Gastrocnemius medialis (tissue), 4 donors: ENCODE measurements around the gene FBLN1.
"Not testable (repeated sequence)": the region's sequence is repeated elsewhere in the genome, so short reads cannot be mapped to it uniquely, and the experiment has no call there.

Experiments used
- POLR2A ChIP-seq, 2 donors: fragments of 450-650 bp; IDR thresholded peaks; one replicate each; pipeline ENCODE4 v1.6.1; 2017; ENCODE audit warnings: antibody characterized with exemption in 2 of 2, mild to moderate bottlenecking in 2 of 2, moderate library complexity in 2 of 2
- TF ChIP-seq, protein P1 (sequence below), 5 experiments: fragments of 450-650 bp in 3 of 5; fragments of 200-600 bp in 2 of 5; sonication (generic) in 2 of 5; IDR thresholded peaks in 4 of 5; conservative IDR thresholded peaks in 1 of 5; 1 replicate in 4 of 5; 2 replicates in 1 of 5; pipeline ENCODE4 v1.5.1; 2016 to 2019; ENCODE audit warnings: antibody characterized with exemption in 5 of 5, mild to moderate bottlenecking in 3 of 5, moderate library complexity in 3 of 5

DNA sequence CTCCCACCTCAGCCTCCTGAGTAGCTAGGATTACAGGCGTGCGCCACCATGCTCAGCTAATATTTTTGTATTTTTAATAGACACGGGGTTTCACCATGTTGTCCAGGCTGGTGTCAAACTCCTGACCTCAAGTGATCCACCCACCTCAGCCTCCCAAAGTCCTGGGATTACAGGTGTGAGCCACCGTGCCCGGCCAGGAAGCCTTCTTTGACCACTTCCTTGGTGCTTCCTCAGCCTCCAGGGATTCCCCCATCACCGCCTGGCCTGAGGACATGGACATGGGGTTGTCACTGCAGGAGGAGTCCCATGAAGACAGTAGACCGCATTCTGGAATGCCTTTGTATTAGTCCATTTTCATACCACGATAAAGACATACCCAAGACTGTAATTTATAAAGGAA lies 8.4 kb upstream of the FBLN1 start:
- TF ChIP-seq, protein P1, sequence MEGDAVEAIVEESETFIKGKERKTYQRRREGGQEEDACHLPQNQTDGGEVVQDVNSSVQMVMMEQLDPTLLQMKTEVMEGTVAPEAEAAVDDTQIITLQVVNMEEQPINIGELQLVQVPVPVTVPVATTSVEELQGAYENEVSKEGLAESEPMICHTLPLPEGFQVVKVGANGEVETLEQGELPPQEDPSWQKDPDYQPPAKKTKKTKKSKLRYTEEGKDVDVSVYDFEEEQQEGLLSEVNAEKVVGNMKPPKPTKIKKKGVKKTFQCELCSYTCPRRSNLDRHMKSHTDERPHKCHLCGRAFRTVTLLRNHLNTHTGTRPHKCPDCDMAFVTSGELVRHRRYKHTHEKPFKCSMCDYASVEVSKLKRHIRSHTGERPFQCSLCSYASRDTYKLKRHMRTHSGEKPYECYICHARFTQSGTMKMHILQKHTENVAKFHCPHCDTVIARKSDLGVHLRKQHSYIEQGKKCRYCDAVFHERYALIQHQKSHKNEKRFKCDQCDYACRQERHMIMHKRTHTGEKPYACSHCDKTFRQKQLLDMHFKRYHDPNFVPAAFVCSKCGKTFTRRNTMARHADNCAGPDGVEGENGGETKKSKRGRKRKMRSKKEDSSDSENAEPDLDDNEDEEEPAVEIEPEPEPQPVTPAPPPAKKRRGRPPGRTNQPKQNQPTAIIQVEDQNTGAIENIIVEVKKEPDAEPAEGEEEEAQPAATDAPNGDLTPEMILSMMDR (IDR thresholded peaks at IDR 0.05 in 4 of 5, conservative IDR thresholded peaks at IDR 0.05 in 1 of 5), result not testable (repeated sequence)
- TF ChIP-seq POLR2A (IDR thresholded peaks at IDR 0.05), result not testable (repeated sequence)
